Suprapubic skin (tissue), 4 donors: ENCODE results near the gene LRSAM1. TPM values are rescaled to one million over a fixed set of nuclear protein-coding genes. Genes with fewer than 3 reads are reported as not detected.

Source experiments
- DNase-seq, 2 donors: peaks; one replicate each; pipeline ENCODE4 v3.0.0-alpha.2; 2019; ENCODE audit warnings: low spot score in 2 of 2
- H3K27ac ChIP-seq: fragments of 200-600 bp; sonication (generic); one replicate; pipeline ENCODE4 v1.5.1; 2019
- H3K27me3 ChIP-seq: fragments of 200-600 bp; sonication (generic); one replicate; pipeline ENCODE4 v1.5.1; 2019
- H3K36me3 ChIP-seq: fragments of 200-600 bp; sonication (generic); one replicate; pipeline ENCODE4 v1.5.1; 2019
- H3K4me1 ChIP-seq: fragments of 200-600 bp; sonication (generic); one replicate; pipeline ENCODE4 v1.5.1; 2019
- H3K4me3 ChIP-seq: fragments of 200-600 bp; sonication (generic); one replicate; pipeline ENCODE4 v1.5.1; 2019; ENCODE audit warnings: mild to moderate bottlenecking
- H3K9me3 ChIP-seq: fragments of 200-600 bp; sonication (generic); one replicate; pipeline ENCODE4 v1.5.1; 2019
- CTCF ChIP-seq, 2 donors: fragments of 200-600 bp in 1 of 2; fragments of 450-650 bp in 1 of 2; sonication (generic) in 1 of 2; IDR thresholded peaks; one replicate each; pipeline ENCODE4 v1.5.1; 2016 to 2019; ENCODE audit warnings: antibody characterized with exemption in 2 of 2, mild to moderate bottlenecking in 1 of 2, moderate library complexity in 1 of 2
- EP300 ChIP-seq: sonication (generic); formaldehyde crosslinking; IDR thresholded peaks from one replicate; pipeline ENCODE4 v1.6.1; 2017; ENCODE audit warnings: antibody characterized with exemption
- POLR2A ChIP-seq, 2 donors: fragments of 450-650 bp; IDR thresholded peaks; one replicate each; pipeline ENCODE4 v1.6.1; 2017; ENCODE audit warnings: antibody characterized with exemption in 2 of 2, mild to moderate bottlenecking in 2 of 2, moderate library complexity in 2 of 2
- POLR2AphosphoS5 ChIP-seq, 3 donors: sonication (generic); formaldehyde crosslinking; IDR thresholded peaks; one replicate each; pipeline ENCODE4 v1.6.1; 2017; ENCODE audit warnings: antibody characterized with exemption in 3 of 3
- WGBS: methylation state at CpG from one replicate; pipeline ENCODE4 v1.1.5; 2018; 5-methylcytosine and 5-hydroxymethylcytosine counted together
- total RNA-seq, 4 donors: library from RNA; depleted of rRNA; stranded (reverse); fragments of >200 nt; gene quantifications; one replicate each; pipeline ENCODE4 v1.1.0, GENCODE V29; 2016

LRSAM1 gene
- total RNA-seq, 4 donors from 2014 or later = 31.2 to 84.7 (median 37.2) TPM

- H3K4me1 ChIP-seq = peaks cover 67% of the 10 kb centered on the region
- no peak overlapping the region for H3K27ac ChIP-seq
- H3K4me3 ChIP-seq = no peak overlapping the region
- H3K27me3 ChIP-seq = no peaks in the 10 kb centered on the region
- no peaks in the 10 kb centered on the region for H3K9me3 ChIP-seq
- H3K36me3 ChIP-seq = no peaks in the 10 kb centered on the region
- TF ChIP-seq POLR2AphosphoS5 (IDR thresholded peaks at IDR 0.05) (no peak), CTCF (IDR thresholded peaks at IDR 0.05) (no peak), POLR2A (IDR thresholded peaks at IDR 0.05) (no peak)
- whole genome bisulfite sequencing = 76% methylated on average over 10 of the region's 10 CpGs
- DNase-seq = no peak
These were observed 97.1 kb downstream of the LRSAM1 start for GRCh38 chr9:127548352-127548881.

- H3K4me1 ChIP-seq = peaks cover 67% of the 10 kb centered on the region
- 75% methylated on average over 10 of the region's 10 CpGs for whole genome bisulfite sequencing
These were observed 97.9 kb downstream of the LRSAM1 start for GRCh38 chr9:127549218-127549617.

GRCh38 chr9:127549751-127550150 is 98.4 kb downstream of the LRSAM1 start:
- Histone ChIP-seq H3K4me1 (peaks cover 64% of the 10 kb centered on the region), H3K4me3 (no peak overlapping the region), H3K9me3 (no peaks in the 10 kb centered on the region), H3K27ac (no peak overlapping the region), H3K27me3 (no peaks in the 10 kb centered on the region), H3K36me3 (no peaks in the 10 kb centered on the region)
- 68% methylated on average over 3 of the region's 8 CpGs for WGBS
- TF ChIP-seq POLR2A (IDR thresholded peaks at IDR 0.05) (no peak), POLR2AphosphoS5 (IDR thresholded peaks at IDR 0.05) (no peak), EP300 (no peak), CTCF (IDR thresholded peaks at IDR 0.05) (no peak)
- DNase-seq = no peak

More at GRCh38 chr9:127549218-127549617, 97.9 kb downstream of the LRSAM1 start:
- TF ChIP-seq POLR2AphosphoS5 (IDR thresholded peaks at IDR 0.05) (no peak), POLR2A (IDR thresholded peaks at IDR 0.05) (no peak), CTCF (IDR thresholded peaks at IDR 0.05) (no peak), EP300 (no peak)
- DNase-seq = no peak
- Histone ChIP-seq H3K36me3 (no peaks in the 10 kb centered on the region), H3K27me3 (no peaks in the 10 kb centered on the region), H3K27ac (no peak overlapping the region), H3K4me3 (no peak overlapping the region), H3K9me3 (no peaks in the 10 kb centered on the region)

GRCh38 chr9:127550282-127550681 is 99.0 kb downstream of the LRSAM1 start:
- Histone ChIP-seq H3K27me3 (no peaks in the 10 kb centered on the region), H3K4me3 (no peak overlapping the region), H3K36me3 (no peaks in the 10 kb centered on the region), H3K9me3 (no peaks in the 10 kb centered on the region), H3K27ac (peak overlapping the region; percentile 37), H3K4me1 (peaks cover 64% of the 10 kb centered on the region)
- no peak for DNase-seq
- WGBS = 100% methylated on average over 1 of the region's 1 CpG
- no peak for TF ChIP-seq POLR2AphosphoS5 (IDR thresholded peaks at IDR 0.05)
- no peak for TF ChIP-seq POLR2A (IDR thresholded peaks at IDR 0.05)
- TF ChIP-seq EP300 = no peak
- no peak for TF ChIP-seq CTCF (IDR thresholded peaks at IDR 0.05)

GRCh38 chr9:127550751-127551150 is 99.4 kb downstream of the LRSAM1 start:
- no peaks in the 10 kb centered on the region for H3K9me3 ChIP-seq
- H3K27ac ChIP-seq = peak overlapping the region; percentile 37
- H3K36me3 ChIP-seq = no peaks in the 10 kb centered on the region
- peaks cover 64% of the 10 kb centered on the region for H3K4me1 ChIP-seq
- no peak overlapping the region for H3K4me3 ChIP-seq
- no peaks in the 10 kb centered on the region for H3K27me3 ChIP-seq
- WGBS = 74% methylated on average over 14 of the region's 14 CpGs
- TF ChIP-seq CTCF (IDR thresholded peaks at IDR 0.05) (no peak), POLR2A (IDR thresholded peaks at IDR 0.05) (no peak), POLR2AphosphoS5 (IDR thresholded peaks at IDR 0.05) (no peak), EP300 (no peak)
- peak in 1 of 2 donors; percentile 77 for DNase-seq

Other genes with a start within 250 kb of the LRSAM1 start
- gene GARNL3, start 186.7 kb upstream of the LRSAM1 start, total RNA-seq = 10 to 100 TPM; 12.5 to 23.3 (median 18.4) TPM
- 10 to 100 TPM; 17.2 to 26.0 (median 21.4) TPM for gene SLC2A8, start 54.3 kb upstream of the LRSAM1 start, total RNA-seq
- gene ZNF79, start 27.1 kb upstream of the LRSAM1 start, total RNA-seq = 10 to 100 TPM in 2 of 4 donors, 1 to 10 TPM in 2; 4.8 to 10.7 (median 8.1) TPM
- gene RPL12, start 104 bp upstream of the LRSAM1 start, total RNA-seq = 1,000 to 10,000 TPM; 2,291 to 3,774 (median 2,862) TPM
- gene STXBP1, start 160.8 kb downstream of the LRSAM1 start, total RNA-seq = 10 to 100 TPM; 18.4 to 28.2 (median 24.5) TPM